Measurements from ENCODE around the gene COPG2.
"Not testable (repeated sequence)": the region's sequence is repeated elsewhere in the genome, so short reads cannot be mapped to it uniquely, and the experiment has no call there.

GRCh38 chr7:130591464-130591863, 77.1 kb downstream of the COPG2 start:
- TF ChIP-seq, protein P1, sequence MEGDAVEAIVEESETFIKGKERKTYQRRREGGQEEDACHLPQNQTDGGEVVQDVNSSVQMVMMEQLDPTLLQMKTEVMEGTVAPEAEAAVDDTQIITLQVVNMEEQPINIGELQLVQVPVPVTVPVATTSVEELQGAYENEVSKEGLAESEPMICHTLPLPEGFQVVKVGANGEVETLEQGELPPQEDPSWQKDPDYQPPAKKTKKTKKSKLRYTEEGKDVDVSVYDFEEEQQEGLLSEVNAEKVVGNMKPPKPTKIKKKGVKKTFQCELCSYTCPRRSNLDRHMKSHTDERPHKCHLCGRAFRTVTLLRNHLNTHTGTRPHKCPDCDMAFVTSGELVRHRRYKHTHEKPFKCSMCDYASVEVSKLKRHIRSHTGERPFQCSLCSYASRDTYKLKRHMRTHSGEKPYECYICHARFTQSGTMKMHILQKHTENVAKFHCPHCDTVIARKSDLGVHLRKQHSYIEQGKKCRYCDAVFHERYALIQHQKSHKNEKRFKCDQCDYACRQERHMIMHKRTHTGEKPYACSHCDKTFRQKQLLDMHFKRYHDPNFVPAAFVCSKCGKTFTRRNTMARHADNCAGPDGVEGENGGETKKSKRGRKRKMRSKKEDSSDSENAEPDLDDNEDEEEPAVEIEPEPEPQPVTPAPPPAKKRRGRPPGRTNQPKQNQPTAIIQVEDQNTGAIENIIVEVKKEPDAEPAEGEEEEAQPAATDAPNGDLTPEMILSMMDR (IDR thresholded peaks at IDR 0.05 in 4 of 5, conservative IDR thresholded peaks at IDR 0.05 in 1 of 5): not testable (repeated sequence)
- TF ChIP-seq POLR2A (IDR thresholded peaks at IDR 0.05): not testable (repeated sequence)
